ENCODE data around the gene PHF14.

The PHF14 gene

DNA sequence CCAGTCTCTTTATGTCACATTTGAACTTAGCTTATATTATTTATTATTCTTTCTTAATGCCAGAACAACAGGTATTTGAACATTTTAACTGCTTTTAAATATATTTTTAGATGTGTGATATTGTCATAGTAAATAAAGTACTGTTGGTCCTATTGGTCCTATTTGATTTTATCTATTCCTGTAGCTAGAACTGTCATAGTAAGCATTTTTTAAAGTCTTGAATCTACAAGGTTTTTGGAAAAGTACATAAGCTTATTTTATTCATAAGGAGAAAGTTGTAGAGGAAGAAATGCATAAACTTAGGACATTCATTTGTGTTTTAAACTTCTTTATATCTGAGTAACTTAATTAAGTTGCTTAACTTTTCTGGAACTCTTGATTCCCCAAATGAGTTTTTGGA, 136.0 kb downstream of the PHF14 start:
- no peak for DNase-seq

DNA sequence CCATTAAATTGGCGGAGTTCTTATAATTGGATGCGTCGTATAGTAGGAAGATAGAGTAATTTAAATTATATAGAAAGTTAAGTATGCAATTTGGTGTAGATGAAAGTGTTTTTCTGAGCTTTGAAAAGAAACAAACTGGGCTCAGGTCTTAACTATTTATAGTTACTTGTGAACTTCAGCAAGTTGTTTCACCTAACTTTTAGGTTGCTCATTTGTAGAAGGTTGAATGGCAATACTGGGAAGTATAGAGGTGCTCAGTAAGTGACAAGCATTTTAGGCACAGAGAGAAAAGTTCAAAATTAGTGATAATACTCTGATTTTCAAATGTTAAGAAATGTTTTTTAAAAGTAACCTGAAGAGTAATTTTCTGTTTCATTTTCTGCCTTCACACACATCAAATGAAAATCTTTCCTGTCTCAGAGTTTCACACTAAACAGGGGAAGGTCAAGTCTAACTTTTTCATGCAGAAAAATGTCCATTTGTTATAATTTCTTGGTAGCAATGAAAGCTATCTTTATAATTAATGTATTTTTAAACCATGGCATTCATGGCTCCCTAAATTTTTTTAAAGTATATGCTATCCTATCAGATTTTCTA, 146.5 kb downstream of the PHF14 start:
- no peak for DNase-seq

DNA sequence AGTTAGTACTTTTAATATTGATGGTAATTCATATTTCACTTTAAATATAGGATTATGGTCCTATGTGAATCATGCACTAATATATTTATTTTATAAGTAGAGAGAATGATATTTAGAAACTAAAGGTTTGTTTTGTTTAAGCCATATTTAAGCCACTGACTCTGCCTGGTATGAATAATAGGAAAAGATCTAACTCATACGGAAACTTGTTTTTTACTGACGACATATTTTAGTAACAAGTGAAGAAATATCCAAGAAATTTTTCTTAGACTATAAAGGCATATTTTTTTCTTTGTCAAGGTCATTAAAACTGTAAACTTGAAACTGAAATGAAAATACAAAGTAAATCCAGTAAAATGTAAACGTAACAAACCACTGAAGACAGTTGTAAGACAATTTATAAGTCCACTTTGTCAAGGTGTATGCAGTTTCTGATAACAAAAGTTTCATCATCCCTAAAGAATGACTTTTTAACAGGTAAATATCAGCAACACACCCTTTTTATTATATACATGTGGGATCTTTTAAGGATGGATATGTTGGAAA, 147.1 kb downstream of the PHF14 start:
- DNase-seq: no peak

DNA sequence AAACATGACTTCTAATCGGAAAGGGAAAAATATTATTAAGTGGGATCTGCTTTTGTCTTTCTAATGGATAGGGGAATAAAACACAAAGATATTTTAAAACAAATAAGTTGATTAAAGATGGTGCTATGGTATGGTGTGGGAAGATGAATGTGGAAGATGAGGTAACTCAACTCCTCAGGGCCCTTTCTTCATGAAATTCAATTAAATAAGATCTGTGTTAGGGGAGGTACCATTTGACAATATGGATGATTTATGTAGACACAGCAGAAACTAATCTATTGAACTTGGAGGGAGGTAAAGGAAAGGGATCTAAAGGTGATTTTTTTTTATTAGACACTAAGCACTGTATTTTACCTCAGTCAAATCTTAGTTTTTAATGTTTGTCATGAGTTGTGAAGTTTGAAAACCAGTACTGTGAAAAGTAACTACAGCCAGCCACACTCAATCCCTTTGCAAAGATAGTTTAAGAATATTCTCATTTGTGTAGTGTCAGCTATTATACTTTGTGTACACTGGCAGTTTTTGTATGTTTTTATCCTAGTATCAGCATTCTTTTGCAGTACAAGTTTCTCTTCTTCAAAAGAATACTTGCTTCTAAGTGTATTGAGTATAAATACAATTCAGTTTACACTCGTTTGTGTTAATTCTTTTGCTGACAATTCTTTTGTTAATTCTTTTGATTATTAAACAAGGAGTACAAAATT, 151.3 kb downstream of the PHF14 start:
- DNase-seq: no peak

DNA sequence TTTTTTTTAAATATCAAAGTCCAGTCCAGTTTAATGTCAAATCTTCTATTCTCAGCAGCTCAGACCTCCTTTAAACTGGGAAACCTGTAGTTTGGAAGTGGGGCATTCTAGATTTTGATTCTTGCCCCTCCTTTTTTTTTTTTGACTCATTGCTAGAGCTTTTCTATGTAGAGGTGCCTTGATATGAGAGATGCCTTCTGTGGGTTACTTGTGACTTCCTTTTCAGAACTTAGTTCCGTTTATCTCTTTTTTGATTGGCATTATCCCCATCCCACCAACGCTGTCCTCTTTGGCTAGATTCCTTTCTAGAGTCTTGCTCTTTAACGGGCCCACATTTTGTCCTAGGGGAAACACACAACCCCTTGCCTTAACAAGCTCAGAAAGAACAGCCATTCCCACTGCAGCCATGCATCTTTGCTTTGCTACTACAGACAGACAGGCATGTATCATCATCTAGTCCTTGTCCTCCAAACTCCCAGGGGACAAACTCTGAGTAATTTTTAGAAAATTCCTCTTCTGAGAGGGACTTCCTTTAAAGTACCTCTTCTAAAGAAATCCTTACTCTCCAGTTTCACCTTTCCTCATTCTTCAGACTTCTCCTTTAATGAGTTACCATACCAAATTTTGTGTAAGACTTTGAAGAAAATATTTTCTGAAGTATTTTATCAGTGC, 153.6 kb downstream of the PHF14 start:
- DNase-seq: no peak

DNA sequence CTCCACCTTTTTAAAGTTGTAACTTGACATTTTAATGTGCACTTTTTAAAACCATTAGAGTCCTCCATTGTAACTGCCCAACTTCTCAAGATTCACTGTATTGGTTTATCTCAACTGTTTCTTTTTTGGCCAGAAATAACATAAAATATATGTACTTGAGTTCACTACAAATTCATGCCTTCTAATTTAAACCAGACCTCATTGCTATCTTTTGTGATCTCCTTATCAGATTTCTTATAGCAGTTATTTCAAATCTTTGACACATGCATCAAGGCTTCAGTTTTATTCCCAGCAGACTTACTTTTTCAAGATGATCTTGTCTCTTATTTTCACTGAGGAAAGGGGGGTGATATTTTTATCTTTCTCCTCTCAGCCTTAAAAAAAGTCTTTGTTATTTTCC, 154.3 kb downstream of the PHF14 start:
- no peak for DNase-seq

DNA sequence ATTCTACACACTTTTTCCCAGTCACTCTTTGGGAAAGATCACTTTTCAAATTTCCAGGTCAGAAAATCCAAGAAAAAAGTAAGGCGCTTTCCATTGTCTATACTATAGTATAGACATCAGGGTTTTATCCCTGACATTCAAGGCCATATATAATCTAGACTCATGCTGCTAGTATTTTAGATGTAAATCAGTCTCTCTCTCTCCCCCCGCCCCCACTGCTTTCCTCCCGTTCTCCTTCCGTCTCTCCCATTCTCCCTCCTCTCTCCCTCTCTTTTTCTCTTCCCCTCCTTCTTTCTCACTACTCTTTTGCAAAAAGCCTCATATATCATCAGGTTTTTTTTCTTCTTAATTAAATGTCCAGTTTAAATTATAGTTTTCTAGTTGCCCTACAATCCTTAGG, 154.8 kb downstream of the PHF14 start:
- no peak for DNase-seq

DNA sequence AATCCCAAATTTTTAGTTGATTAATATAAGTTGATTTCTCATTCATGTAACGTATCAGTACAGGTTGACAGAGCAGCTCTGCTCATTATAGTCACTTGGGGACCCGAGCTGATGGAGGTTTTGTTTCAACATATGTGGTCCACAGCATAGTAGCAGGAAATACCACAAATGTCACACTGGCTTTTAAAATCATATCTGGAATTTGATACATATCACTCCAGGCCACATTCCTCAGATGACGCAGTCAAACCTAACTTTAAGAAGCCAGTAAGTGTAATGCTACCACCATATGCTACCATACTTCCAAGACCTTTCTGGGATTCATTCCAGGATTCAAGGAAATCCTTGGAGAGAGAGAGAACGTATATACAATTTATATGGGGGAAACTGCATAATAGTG, 156.3 kb downstream of the PHF14 start:
- no peak for DNase-seq

DNA sequence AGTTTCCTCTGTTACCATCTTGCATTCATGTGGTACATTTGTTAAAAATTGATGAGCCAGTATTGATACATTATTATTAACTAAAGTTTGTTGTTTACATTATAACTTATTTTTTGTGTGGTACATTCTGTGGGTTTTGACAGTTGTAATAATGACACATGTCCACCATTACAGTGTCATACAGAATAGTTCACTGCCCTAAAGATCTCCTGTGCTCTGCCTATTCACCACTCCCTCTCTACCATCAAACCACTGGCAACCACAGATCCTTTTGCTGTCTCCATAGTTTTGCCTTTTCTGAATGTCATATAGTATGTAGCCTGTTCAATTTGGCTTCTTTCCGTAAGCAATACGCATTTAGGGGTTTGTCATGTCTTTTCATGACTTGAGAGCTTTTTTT, 156.9 kb downstream of the PHF14 start:
- DNase-seq: no peak

DNA sequence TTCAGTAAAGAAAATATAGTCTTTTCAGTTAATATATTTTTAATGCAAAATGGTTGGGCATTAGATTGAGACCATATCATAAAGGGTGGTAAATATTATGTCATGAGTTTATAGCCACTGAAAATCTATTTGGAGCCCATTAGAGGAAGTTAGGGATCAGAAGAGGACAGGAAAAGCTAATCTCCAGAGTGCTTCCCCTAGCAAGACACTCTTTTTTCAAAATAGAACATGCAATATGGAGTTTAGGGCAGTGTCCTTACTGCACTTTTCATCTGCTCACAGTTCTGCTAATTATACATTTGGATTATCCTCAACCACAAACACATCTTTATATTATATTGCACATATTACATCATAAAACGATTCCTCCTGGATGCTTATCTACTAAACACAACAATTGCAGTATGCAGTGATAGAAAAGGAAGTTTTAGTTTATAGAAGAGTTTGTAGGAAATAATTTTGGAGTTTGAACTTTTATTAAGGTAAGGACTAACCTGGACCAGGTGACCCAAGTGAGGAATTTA, 159.8 kb downstream of the PHF14 start:
- DNase-seq: no peak

DNA sequence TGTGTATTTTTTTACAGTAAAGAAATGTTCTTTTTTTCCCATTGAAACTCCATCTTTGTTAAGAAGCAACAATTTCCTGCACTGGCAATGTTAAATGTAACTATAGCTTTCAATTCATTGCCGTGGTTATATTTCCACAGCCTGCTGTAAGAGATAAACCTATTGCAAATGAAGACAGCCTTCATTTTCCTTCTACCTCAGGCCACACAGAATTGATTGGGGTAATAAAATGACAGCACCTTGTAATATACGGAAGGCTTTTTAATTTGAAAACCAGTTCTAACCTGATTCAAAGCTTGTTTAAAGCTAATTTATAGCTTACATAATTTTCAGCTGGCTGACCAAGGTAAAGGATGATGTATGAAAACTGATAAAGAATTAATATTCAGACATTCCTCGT, 161.9 kb downstream of the PHF14 start:
- DNase-seq: no peak

DNA sequence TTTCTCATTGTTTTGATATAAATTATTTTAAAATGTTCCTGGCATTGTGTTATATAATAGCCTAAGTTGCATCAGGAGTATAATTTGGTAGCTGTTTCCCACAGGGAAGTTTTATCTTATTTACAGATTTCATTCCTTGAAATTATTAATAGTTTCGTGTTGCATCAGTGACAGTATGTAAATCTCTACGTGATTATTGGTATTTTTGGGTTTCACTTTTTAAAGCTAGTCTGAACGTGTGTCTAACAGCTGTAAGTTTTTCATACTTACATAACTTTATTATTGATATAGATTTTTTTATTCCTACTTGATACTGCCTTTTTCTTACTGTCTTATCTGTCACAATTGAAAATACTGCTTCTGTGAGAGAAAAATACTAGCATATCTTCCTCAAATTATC, 167.9 kb downstream of the PHF14 start:
- DNase-seq: no peak

DNA sequence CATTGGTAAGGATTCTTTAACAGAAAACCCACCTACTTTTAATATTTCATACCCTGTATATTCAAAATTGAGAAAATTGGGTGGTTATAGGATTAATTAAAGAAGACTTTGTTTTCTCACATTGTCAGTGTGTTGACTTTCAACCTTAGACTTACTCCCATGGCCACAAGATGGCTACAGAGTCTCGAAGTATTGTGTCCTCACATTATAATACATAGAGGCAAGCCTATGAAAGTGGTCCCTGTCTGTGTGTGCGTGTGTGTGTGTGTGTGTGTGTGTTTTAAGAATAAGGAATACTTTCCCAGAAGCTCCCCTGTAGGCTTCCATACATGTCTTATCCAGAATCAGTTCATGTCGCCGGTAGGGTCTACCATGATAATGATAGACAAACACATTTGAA, 180.0 kb downstream of the PHF14 start:
- DNase-seq: no peak

DNA sequence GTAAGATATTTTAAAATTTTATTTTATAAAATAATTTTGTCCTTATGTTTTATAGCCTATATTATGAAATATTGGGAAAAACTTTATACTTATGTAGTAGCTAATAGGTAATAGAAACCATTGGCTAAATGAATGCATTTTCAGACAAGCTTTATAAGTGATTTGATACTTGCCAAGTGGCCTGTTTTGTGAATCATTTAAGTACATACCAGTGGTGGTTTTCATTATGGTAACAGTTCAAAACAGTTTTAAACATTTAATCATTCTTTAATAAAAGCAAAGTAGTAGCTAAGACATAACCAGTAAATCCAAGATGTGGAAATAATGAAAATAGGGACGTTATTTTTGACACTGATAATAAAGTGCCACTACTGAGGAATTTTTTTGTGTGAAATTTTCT, 182.2 kb downstream of the PHF14 start:
- no peak for DNase-seq

DNA sequence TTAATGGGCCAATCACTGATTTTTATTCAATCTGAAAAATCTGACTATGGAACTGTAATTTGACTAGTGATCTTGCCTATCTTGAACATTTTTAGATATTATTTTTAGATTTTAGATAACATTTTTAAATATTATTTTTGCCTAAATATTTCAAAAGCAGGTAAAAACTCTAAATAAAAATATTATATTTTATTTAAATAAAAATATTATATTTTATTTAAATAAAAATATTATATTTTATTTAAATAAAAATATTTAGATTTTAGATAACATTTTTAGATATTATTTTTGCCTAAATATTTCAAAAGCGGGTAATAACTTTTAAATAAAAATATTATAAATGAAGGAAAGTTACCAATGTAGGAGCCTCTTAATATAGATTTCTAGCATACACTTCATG, 187.8 kb downstream of the PHF14 start:
- no peak for DNase-seq

DNA sequence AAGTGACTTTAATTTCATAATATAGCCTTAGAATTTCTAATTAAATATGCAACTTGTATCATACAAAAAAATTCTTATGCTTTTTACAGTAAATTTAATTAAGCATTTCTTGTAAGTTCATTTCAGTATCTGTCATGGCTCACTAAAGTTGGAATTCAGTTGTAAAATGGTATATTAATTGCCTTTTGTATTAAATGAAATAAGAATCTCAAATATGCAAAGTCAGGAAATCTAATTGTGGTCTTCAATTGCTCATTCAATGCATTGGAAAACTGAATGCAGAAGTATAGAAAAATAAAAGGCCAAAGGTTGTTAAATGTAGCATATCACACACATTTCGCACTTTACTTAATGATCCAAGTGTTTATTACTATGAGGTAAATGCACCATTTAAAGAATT, 189.5 kb downstream of the PHF14 start:
- no peak for DNase-seq

DNA sequence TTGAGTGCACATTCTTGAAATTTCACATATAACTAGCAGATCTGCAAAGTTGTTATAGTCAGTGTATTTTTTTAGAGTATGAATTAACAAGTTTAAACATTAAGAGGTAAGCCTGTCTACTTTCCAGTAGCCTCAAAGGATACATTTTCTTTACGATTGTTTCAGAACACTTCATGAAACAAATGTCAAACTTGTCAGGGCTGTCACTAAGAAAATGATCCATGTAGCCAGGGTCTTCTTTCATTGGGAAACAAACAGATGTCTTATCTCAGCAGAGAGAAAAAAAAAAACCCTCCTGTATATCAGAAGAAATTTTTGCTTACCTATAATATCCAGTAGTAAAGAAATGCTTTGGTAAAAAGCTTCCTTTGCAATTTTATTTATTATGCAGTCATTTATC, 192.4 kb downstream of the PHF14 start:
- no peak for DNase-seq

DNA sequence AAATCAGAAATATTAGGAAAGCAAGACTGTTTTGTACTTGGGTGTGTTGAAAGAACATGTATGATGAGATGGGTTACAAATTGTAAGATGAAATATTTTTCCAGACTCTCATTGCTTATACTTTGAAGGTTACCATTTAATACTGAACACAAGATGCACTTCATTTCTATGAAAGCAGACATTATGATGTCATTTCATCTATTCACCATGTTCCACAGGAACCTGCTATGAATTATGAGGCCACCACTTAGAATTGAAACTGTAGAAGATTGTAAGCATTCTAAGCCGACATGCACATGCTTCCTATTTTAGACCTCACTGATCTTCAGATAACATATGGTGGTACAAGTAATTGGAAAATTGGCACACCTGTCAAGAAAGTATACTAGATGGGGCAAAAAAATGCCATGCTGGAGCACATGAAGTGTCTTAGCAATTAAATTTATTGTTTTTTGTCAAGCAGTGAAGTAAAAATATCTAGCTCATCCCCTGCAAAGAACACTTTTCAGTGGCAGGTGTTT, 195.0 kb downstream of the PHF14 start:
- DNase-seq: no peak

DNA sequence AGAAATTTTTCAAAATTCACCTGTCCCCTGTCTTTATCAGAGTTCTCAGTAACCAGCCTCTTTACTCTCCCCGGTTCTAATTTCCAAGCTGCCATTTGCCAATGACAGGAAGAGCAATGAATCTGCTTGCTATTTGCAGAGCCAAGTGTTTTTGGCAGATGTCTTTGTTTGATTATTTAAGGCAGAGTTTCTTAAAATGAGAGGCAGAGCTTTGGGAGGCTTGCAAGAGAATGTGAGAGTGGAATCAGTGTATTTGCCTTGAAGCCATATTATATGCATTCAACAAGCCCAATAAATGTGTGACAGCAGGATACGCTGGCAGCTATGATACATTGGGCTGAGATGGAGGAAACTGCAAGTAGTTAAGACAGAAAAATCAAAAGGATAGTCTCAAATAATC, 196.5 kb downstream of the PHF14 start:
- DNase-seq: no peak

DNA sequence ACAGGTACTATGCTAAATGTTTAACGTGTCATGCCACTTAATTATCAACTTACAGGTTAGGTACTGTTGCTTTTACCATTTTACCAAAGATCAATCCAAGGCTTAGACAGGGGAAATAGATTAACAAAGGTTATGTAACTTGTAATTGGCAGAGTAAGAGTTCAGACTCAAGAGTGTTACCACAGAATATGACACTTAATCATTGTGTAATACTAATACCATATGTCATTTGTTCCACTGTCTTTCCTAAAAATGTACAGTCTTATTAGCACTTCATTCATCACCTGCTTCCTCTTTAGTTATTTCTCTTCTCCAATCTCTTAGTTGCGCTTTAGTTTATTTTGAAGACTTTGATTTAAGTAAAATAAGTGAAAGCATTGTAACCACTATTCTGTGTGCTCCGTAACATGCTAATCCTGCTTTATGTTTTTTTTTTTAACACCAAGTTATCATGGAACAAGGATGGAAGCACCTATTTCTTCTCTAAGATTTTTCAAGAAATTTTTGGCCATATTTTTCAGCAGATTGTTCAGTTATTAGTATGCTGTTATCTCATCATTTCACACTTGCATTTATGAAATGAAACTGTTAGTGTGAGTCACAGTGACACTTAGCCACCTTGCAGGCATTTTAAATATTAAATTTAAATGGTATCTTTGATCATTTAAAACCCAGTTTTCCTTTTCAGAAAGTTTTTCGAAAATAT, 197.3 kb downstream of the PHF14 start:
- no peak for DNase-seq

DNA sequence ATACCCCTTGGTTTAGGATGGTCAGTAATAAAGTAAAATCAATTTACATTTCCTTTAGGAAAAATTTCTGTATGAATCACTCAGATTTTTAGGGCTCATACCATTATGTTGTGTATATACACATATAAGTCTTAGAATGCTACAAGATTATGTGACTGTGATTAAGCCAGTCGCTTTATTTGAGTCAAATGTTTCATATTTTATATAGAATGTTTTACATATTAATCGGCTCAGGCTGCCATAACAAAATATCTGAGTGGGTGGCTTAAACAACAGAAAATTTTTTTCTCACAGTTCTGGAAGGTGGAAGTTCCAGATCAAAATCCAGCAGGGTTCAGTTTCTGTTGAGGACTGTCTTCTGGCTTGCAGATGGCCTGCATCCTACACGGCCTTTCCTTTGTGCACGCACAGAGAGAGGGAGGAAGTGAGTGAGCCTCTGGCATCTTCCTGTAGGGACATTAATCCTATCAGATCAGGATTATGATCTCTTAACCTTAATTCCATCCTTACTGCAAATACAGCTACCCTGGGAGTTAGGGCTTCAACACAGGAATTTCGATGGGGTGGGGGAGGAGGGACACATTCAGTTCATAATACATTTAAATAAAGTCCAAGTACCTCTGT, 198.0 kb downstream of the PHF14 start:
- DNase-seq: no peak

DNA sequence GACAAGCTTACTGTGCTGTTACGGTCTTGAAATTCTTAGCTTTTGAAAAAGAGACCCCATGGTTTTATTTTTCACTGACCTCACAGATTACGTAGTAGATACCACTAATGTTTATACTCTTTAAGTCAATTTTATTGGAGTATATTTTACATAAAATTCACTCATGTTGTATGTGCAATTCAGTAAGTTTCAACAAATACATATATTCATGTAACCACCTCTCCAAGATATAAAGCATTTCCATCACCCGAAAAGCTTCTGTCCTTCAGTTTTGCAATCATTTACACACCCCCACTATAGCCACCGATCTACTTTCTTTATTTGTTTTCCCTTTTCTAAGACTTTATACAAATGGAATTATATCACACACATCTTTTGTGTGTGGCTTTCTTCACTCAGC, 199.2 kb downstream of the PHF14 start:
- DNase-seq: no peak

DNA sequence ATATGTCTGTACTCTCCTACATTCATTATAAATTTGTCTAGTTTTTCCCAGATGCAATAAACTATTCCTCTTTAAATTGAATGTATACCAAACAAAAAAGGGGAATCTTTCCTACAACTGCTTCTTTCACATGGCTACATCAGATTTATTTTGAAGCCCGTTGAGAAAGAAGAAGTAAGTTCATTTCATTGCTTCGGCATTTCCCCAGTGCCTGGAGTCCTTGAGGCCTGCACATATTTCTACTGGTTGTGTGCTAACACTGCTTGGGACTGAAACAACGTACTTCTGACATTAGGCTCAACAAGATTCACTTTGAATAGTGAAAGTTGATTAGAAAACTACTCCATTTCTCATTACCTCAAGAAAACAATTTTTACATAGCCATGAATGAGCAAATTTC, 201.7 kb downstream of the PHF14 start:
- no peak for DNase-seq

Data from CD4-positive, alpha-beta T cell treated with Interleukin-1 beta for 1 hour (primary cell).